ENCODE data around the gene SHROOM4. TPM values are rescaled to one million over a fixed set of nuclear protein-coding genes. Genes with fewer than 3 reads are reported as not detected.

Gene SHROOM4
- total RNA-seq, 3 donors from 2014 or later (not counting 1 experiment from before 2014, with no cell fraction given): 0.05 to 0.09 TPM; not detected in 1

- Histone ChIP-seq H3K36me3 (ENCODE audit: control insufficient read depth, insufficient read depth, low read length) (no peaks in the 10 kb centered on the region), H3K4me1 (ENCODE audit: control insufficient read depth, insufficient read depth, low read length) (no peaks in the 10 kb centered on the region), H3K27me3 (ENCODE audit: control insufficient read depth, insufficient read depth, low read length) (no peaks in the 10 kb centered on the region), H3K27ac (ENCODE audit: low read length) (no peak overlapping the region), H3K9me3 (ENCODE audit: control insufficient read depth, insufficient read depth, low read length) (no peaks in the 10 kb centered on the region), H3K4me3 (ENCODE audit: low read length) (no peak overlapping the region)
- 89% methylated on average over 3 of the region's 3 CpGs for WGBS (ENCODE audit: insufficient coverage)
- intact Hi-C loops (cut with micrococcal nuclease): no loop called here
- no peaks in the 10 kb centered on the region for H3K36me3 Mint-ChIP-seq
- DNase-seq (no peak), ATAC-seq (no peak)
- TF ChIP-seq CTCF (IDR thresholded peaks at IDR 0.05): no peak
- H3K27me3 Mint-ChIP-seq (ENCODE audit: low read depth in 2 of 2): peaks cover 2 to 22% of the 10 kb centered on the region in 2 donors
- no peak overlapping the region for H3K27ac Mint-ChIP-seq
- H3K4me3 Mint-ChIP-seq: no peak overlapping the region
- H3K9me3 Mint-ChIP-seq: no peaks in the 10 kb centered on the region
- no peaks in the 10 kb centered on the region for H3K4me1 Mint-ChIP-seq
Observed at GRCh38 chrX:50606300-50606950, 207.6 kb downstream of the SHROOM4 start.

GRCh38 chrX:50596056-50596455 lies 217.9 kb downstream of the SHROOM4 start:
- DNase-seq (no peak), ATAC-seq (no peak)
- no peak for TF ChIP-seq CTCF (IDR thresholded peaks at IDR 0.05)
- Histone ChIP-seq H3K4me3 (ENCODE audit: low read length) (no peak overlapping the region), H3K9me3 (ENCODE audit: control insufficient read depth, insufficient read depth, low read length) (no peaks in the 10 kb centered on the region), H3K4me1 (ENCODE audit: control insufficient read depth, insufficient read depth, low read length) (no peaks in the 10 kb centered on the region), H3K27ac (ENCODE audit: low read length) (no peak overlapping the region), H3K36me3 (ENCODE audit: control insufficient read depth, insufficient read depth, low read length) (no peaks in the 10 kb centered on the region), H3K27me3 (ENCODE audit: control insufficient read depth, insufficient read depth, low read length) (no peaks in the 10 kb centered on the region)
- H3K27ac Mint-ChIP-seq: no peak overlapping the region
- peaks cover 0 to 2% of the 10 kb centered on the region in 2 donors for H3K27me3 Mint-ChIP-seq (ENCODE audit: low read depth in 2 of 2)
- intact Hi-C loops (cut with micrococcal nuclease): no loop called here
- no peaks in the 10 kb centered on the region for H3K36me3 Mint-ChIP-seq
- H3K4me3 Mint-ChIP-seq: no peak overlapping the region
- no peaks in the 10 kb centered on the region for H3K9me3 Mint-ChIP-seq
- no peaks in the 10 kb centered on the region for H3K4me1 Mint-ChIP-seq

- Histone ChIP-seq H3K27ac (ENCODE audit: low read length) (no peak overlapping the region), H3K4me1 (ENCODE audit: control insufficient read depth, insufficient read depth, low read length) (no peaks in the 10 kb centered on the region), H3K4me3 (ENCODE audit: low read length) (no peak overlapping the region), H3K9me3 (ENCODE audit: control insufficient read depth, insufficient read depth, low read length) (no peaks in the 10 kb centered on the region), H3K27me3 (ENCODE audit: control insufficient read depth, insufficient read depth, low read length) (no peaks in the 10 kb centered on the region), H3K36me3 (ENCODE audit: control insufficient read depth, insufficient read depth, low read length) (no peaks in the 10 kb centered on the region)
- H3K4me3 Mint-ChIP-seq: no peak overlapping the region
- H3K27ac Mint-ChIP-seq: no peak overlapping the region
- no peak for ATAC-seq
- TF ChIP-seq CTCF (IDR thresholded peaks at IDR 0.05): no peak
- H3K36me3 Mint-ChIP-seq: no peaks in the 10 kb centered on the region
- peaks cover 0 to 2% of the 10 kb centered on the region in 2 donors for H3K27me3 Mint-ChIP-seq (ENCODE audit: low read depth in 2 of 2)
- intact Hi-C loops (cut with micrococcal nuclease): no loop called here
- no peak for DNase-seq
- no peaks in the 10 kb centered on the region for H3K9me3 Mint-ChIP-seq
- no peaks in the 10 kb centered on the region for H3K4me1 Mint-ChIP-seq
Observed at GRCh38 chrX:50594788-50595187, 219.2 kb downstream of the SHROOM4 start.

GRCh38 chrX:50586980-50587379 lies 227.0 kb downstream of the SHROOM4 start:
- H3K27me3 ChIP-seq (ENCODE audit: control insufficient read depth, insufficient read depth, low read length): no peaks in the 10 kb centered on the region
- Mint-ChIP-seq H3K27me3 (ENCODE audit: low read depth in 2 of 2) (peaks cover 12 to 16% of the 10 kb centered on the region in 2 donors), H3K27ac (no peak overlapping the region), H3K4me3 (no peak overlapping the region), H3K4me1 (no peaks in the 10 kb centered on the region), H3K36me3 (no peaks in the 10 kb centered on the region), H3K9me3 (no peaks in the 10 kb centered on the region)
- H3K27ac ChIP-seq (ENCODE audit: low read length): no peak overlapping the region
- no peak for TF ChIP-seq CTCF (IDR thresholded peaks at IDR 0.05)
- H3K4me3 ChIP-seq (ENCODE audit: low read length): no peak overlapping the region
- no peaks in the 10 kb centered on the region for H3K9me3 ChIP-seq (ENCODE audit: control insufficient read depth, insufficient read depth, low read length)
- DNase-seq: no peak
- no CpG with 5 or more reads among the region's 3 CpGs for WGBS (ENCODE audit: insufficient coverage)
- no peak for ATAC-seq
- intact Hi-C loops (cut with micrococcal nuclease): no loop called here
- H3K4me1 ChIP-seq (ENCODE audit: control insufficient read depth, insufficient read depth, low read length): no peaks in the 10 kb centered on the region
- no peaks in the 10 kb centered on the region for H3K36me3 ChIP-seq (ENCODE audit: control insufficient read depth, insufficient read depth, low read length)

Data from natural killer cell (primary cell).